M059J (cell line): ENCODE results near the gene DAPK1. TPM values are rescaled to one million over a fixed set of nuclear protein-coding genes. Genes with fewer than 3 reads are reported as not detected.

Experiments
- DNase-seq: peaks from one replicate; pipeline ENCODE4 v3.0.0-alpha.2; 2012; ENCODE audit warnings: low read depth
- total RNA-seq: library from RNA; depleted of rRNA; stranded (reverse); fragments of >200 nt; shearing (Covaris generic); gene quantifications from 2 replicates; pipeline ENCODE4 v1.2.3, GENCODE V29; 2014

Gene DAPK1
- total RNA-seq, 1 experiment from 2014 or later = 40.0 TPM

DNA sequence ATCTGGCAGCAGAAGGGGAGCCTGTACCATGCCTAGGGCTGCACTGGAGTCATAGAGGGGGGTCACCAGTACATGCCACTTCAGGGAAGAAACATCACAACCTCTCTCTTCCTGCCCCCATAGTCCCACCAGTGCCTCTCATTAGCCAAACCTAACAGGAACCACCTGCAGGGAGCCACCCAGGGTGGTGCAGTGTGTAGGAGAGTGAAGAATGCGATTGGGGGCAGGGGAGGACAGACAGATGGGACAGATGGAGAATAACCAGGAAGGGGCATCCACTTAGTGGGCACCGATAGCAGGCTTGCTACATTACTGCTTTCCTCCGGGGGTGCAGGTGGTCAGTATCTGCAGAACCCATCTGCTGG is 19.2 kb downstream of the DAPK1 start:
- no peak for DNase-seq

GRCh38 chr9:87517732-87518131 is 20.1 kb downstream of the DAPK1 start:
- no peak for DNase-seq

GRCh38 chr9:87518702-87519335 is 21.2 kb downstream of the DAPK1 start:
- DNase-seq = no peak

GRCh38 chr9:87519461-87519860 is 21.8 kb downstream of the DAPK1 start:
- no peak for DNase-seq

- DNase-seq = no peak
These were observed 22.6 kb downstream of the DAPK1 start for GRCh38 chr9:87520172-87520683.

GRCh38 chr9:87521834-87522233 is 24.2 kb downstream of the DAPK1 start:
- DNase-seq = no peak

DNA sequence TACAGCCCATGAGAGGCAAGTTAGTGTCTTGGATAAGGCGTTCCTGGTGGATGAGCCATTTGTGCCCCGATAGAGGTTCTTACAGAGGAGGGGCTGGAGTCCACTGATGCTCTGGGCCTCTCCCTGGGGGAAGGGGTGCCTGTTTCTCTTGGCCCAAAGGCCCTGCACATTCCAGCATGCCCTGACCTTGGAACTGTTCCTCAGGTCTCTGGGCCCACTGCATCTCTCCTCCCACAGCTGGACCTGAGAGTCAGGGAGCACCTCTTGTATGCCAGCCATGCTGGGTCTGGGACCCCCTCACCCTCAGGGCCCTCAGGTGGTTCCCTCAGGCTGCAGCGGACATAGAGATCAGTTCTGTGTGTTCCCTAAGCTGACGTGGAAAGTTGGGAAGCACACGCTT is 26.4 kb downstream of the DAPK1 start:
- DNase-seq = no peak

DNA sequence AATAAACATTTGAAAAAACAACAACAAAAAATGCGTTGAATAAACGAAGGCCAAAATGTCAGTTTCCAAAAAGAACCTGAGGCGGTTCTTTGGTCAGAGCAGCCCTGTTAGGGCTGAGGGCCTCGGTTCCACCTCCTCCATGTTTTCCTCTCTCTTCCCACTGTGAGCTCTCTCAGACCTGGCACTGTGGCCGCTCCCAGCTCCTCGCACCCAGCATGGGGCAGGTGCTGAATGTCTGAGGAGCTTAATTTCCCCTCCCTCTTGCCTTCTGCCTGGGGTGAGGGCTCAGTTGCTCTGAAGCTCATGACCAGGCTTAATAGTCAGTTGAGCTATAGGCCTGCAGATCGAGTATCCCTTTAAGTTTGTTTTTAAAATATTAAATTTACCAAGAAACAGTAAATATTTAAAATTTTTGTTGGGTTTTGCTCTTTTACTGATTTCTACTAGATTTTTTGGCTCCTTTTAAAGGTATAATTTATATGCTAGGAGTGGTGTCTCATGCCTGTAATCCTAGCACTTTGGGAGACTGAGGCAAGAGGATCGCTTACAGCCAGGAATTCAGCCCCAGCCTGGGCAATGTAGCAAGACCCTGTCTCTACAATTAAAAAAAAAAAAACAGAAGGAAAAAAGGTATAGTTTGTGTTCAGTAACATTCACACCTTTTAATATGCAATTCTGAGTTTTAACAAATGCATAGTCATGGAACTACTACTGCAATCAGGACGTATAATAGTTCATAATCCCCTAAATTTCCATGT is 28.1 kb downstream of the DAPK1 start:
- no peak for DNase-seq

DNA sequence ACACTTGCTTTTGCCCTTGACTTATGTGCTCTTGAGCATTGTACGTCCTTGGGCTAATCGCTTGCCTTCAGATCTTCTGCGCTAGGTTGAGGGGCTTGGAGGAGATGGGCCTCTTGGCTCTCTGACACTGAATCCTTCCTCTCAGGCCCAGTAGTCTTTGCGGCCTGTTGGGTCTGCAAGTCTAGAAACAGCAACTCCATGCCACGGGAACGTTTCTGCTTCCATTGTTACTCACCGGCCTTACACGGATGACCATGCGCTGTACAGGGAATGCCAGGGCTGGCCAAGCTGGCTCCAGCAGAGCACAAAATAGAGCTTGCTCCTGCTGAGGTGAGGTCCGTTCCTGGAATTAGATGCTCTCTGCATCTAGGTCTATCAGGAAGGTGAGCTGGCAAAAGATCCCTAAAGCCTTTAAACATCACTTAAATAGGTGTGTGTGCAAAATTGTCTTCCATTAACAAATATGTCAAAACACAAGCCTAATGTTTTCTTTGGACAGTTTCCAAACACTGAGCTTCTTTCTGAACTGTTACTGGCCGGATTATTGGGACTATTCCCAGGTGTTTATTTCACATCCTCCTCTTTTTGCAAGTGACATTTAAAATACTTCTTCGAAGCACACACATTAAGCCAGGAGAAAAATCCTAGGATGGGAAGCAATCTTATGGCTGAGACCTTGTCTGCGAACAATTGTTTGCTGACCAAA is 29.7 kb downstream of the DAPK1 start:
- no peak for DNase-seq

- DNase-seq = no peak
These were observed 31.3 kb downstream of the DAPK1 start for GRCh38 chr9:87528969-87529368.

DNA sequence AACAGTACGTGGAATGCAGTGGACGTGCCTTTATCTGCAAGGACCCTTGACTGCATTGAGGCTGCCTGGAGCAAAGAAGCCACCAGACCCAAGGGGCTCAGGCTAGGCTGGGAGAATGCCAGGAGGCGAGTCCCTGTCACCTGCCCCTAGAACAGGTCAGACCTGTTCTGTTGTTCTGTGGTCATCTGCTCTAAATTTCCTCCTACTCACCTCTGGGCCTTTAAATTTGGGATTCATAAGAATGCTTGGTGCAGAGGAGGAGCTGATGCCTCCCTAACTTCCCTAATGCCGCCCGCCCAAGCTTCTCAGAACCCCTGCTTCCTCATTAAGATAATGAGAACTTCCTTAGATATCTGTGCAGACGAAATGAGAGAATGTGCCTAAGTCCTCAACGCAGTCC is 32.0 kb downstream of the DAPK1 start:
- DNase-seq = no peak

GRCh38 chr9:87530716-87531115 is 33.0 kb downstream of the DAPK1 start:
- no peak for DNase-seq

DNA sequence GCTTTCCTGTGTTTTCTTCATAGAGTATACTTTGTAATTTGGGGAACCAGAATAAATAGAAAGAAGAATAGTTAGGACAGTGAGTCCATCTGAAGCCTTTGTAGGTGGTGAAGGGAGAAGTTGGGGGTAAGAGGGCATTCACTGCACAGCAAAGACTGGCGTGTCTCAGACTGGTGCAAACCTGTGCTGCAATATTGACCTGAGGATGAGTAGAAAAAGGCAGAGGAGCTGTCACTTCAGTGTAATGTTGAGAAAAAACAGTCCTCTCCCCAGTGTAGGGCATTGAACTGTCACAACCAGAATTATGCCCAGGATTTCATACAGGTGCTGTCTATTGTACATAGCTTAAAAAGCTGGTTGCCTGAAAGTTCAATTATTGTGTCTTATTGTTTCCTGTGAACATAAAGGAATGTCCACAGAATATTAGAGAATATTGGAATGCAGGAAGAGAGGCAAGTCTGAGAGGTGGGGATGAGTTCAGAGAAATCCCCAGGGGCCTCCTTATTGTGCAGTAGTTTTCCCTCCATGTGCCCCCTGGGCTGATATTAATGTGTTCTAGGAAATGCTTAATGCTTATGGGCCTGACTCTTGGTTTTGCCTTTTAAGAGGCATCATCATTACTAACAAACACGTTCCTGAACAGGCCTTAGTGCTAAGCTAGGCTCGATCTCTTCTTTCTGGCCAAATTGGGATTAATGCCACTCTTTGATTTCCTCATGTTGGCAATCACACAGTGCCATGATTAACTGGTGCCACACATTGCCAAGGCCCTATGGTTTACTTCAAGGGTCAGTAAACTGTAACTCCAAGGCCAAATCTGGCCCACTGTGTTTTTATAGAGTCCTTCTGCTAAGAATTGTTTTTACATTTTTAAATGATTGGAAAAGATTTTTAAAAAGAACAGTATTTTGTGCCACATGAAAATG is 34.0 kb downstream of the DAPK1 start:
- DNase-seq = no peak

DNA sequence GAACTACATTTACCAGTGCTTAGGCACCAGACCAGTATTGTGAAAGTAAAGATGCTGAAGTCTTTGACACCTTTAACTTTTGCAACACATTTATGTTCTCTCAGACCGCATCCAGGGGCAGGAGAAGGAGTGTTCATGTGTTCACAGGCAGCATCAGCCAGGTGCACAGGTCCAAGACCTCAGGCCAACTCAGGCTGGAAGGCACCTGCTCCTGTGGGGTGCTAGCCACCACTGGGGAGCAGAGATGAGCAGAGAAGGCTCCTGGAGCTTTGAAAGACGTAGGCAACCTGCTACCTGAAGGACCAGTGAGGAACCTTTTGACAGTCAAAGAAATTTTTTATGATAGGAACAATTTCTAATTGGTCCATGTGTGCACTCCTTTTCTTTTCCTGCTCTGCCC is 35.6 kb downstream of the DAPK1 start:
- DNase-seq = no peak

DNA sequence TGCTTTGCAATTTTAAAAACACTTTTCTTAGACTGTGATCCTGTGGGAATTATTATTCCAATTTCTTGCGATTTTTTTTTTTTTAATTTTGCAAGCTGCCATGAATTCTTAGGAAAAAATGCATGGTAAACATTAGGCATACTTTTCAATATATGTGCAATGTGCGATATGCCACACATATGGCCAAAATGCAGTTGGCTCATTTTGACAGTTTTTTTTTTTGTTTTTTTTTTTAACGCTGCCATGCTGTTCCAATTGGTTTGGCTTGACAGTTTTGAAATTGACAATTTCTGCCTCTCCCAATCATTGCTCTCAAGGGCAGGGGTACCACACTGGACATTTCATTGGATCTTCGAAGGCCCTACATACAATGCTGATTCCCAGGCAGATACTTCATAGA is 36.4 kb downstream of the DAPK1 start:
- no peak for DNase-seq

- no peak for DNase-seq
These were observed 37.3 kb downstream of the DAPK1 start for GRCh38 chr9:87534957-87535356.

DNA sequence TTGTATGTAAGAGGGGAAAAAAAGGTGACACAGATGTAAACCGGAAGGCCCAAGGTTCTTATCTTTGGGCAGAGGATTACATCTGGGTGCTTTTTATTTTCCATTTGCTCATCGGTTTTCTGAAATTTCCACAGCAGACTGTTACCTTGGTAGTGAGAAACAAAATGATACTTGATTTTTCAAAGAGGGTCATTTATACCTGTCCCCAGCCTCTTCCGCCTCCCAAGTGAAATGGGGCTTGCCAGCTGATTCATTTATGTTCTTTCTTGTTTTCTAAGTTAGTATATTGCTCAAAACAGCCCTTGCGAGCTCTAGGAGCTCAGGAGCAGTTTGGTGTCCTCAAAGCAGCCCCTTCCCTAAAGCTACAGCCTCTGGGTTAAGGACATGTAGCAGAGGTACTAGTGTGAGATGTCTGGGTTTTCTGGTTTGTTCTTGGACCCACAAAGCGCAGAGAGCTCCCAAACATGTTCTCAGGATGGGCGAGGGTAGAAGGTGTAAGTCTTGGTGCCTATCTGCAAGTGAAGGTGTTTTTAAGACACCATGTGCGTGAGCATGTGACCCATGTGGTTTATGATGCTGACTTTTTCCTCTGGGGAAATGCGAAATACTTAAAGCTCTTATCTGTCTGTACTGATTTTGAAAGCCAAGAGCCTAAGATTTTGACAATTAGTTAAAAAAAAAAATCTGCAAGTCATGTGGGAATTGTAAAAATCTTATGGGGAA is 38.3 kb downstream of the DAPK1 start:
- DNase-seq = no peak

DNA sequence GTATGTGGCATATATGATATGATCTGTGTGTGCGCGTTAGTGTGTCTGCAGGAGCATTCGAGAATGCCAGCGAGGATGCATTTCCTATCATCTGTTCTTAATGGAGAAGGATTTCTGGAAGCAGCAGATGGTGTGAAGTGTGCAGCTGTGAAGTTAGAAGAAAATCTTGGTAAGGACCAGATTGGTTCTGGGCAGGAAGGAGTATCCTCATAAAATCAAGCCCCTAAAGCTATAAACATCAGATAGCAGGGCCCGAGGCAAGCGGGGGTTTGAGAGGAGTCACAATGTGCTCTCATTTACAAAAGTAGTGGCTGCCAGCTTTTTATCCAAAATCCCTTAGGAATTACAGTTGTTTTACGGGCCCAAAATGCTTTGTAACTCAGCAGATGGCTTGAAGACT is 40.0 kb downstream of the DAPK1 start:
- no peak for DNase-seq

- no peak for DNase-seq
These were observed 42.9 kb downstream of the DAPK1 start for GRCh38 chr9:87540444-87541105.

DNA sequence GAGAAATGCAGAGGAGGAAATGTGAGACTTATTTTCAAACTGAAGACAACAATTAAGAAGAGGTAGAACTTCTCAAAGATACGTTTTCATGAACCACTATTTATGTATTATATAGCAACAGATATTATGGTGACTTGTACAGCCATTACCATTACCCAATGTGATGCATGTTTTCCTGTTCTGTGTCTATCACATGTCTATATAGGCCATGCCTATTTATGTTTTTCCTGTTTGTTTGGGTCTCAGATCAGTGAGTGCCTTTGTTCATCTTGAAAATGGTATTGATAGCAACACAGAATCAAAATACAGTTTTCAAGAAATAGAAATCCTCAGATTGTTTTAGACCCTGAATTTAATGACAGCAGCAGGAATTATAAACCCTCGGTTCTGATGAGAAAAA is 44.0 kb downstream of the DAPK1 start:
- DNase-seq = no peak

GRCh38 chr9:87542141-87542540 is 44.5 kb downstream of the DAPK1 start:
- DNase-seq = no peak
